H1 (cell line): ENCODE results near the gene DYRK1A. TPM values are rescaled to one million over a fixed set of nuclear protein-coding genes. Genes with fewer than 3 reads are reported as not detected.

ENCODE experiments used
- CBX5 ChIP-seq: fragments of 300-800, 300-1000 bp; sonication (generic); IDR thresholded peaks from 2 replicates; pipeline ENCODE4 v1.7.1; 2016; ENCODE audit warnings: antibody characterized with exemption, low read length, low read depth
- EGR1 ChIP-seq: IDR thresholded peaks from 2 replicates; pipeline ENCODE4 v1.6.1; 2011; ENCODE audit warnings: low read depth, low read length, borderline replicate concordance
- KDM1A ChIP-seq: fragments of 200-600, 300-600 bp; sonication (generic); IDR thresholded peaks from 2 replicates; pipeline ENCODE4 v1.7.1; 2016; ENCODE audit warnings: mild to moderate bottlenecking, low read length, borderline replicate concordance
- PHF8 ChIP-seq: fragments of 200-600 bp; sonication (generic); conservative IDR thresholded peaks from 2 replicates; pipeline ENCODE4 v1.7.1; 2012; ENCODE audit warnings: low read depth, mild to moderate bottlenecking, inconsistent platforms, low read length, moderate library complexity
- RFX5 ChIP-seq: IDR thresholded peaks from 2 replicates; pipeline ENCODE4 v1.6.1; 2011; ENCODE audit warnings: low read depth, low read length, improper control_type of control experiment, borderline replicate concordance
- SAP30 ChIP-seq: fragments of 300-600 bp; sonication (generic); IDR thresholded peaks from 2 replicates; pipeline ENCODE4 v1.7.1; 2012; ENCODE audit warnings: low read length, moderate library complexity, mild to moderate bottlenecking, inconsistent platforms; ENCODE audit not compliant: insufficient read depth, insufficient replicate concordance
- polyA plus RNA-seq, 7 experiments: library from polyadenylated mRNA; depleted of rRNA in 3 of 7; stranded (reverse) in 5 of 7; unstranded in 2 of 7; fragments of >200 nt in 5 of 7; fragments of 200-250 nt in 2 of 7; gene quantifications; 1 replicate in 5 of 7; 2 replicates in 1 of 7; 4 replicates in 1 of 7; pipeline versions ENCODE4 v1.2.1 to v1.2.3, GENCODE V29; 2011 to 2013; ENCODE audit warnings: missing spikeins in 2 of 7, mixed read lengths in 2 of 7
- total RNA-seq: library from RNA; stranded (reverse); fragmentation: NEBNext Ultra II Directional; extraction: Animal tissue kit (Norgen Biotek cat#: 25700); gene quantifications from 2 replicates; pipeline ENCODE4 v1.2.1, GENCODE V29; 2021

DYRK1A gene
- total and polyA plus RNA-seq, 2 of the 8 experiments (the other 6 are each of a cell fraction or from before 2014, with no cell fraction given) = 61.1 to 62.2 TPM

DNA sequence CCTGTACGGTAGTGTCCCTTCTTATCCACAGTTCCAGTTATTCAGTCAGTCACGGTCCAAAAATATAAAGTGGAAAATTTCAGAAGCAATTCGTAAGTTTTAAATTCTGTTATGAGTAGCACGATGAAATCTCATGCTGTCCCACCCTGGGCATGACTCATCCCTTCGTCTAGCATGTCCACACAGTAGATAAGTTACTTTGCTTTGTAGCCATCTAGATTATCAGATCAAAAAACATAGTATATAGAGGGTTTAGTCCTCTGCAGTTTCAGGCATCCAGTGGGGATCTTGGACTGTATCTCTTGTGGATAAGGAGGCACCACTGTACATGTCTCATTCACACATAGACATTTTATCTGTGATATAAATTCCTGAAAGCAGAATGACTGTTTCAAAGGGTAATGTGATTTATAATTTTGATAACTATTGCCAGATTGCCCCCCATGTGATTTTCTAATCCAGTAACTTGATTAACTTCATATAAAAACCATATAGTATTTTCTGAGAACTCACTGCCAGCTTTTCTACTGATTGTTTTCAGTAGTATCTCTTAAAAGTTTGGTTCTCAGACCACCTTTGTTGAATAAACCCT, 143.3 kb downstream of the DYRK1A start (continued):
- TF ChIP-seq KDM1A = no peak
- no peak for TF ChIP-seq PHF8
- no peak for TF ChIP-seq RFX5
- no peak for TF ChIP-seq SAP30
- no peak for TF ChIP-seq CBX5
- TF ChIP-seq EGR1 = no peak
